Loucy (cell line): Measurements from ENCODE around the gene LTK.

ENCODE experiments used
- H2AFZ ChIP-seq: fragments of 200-600 bp; sonication (generic); 2 replicates; pipeline ENCODE4 v1.6.0; 2016; ENCODE audit warnings: antibody characterized with exemption, mild to moderate bottlenecking, low read length, moderate library complexity
- H3F3A ChIP-seq: fragments of 200-600 bp; 2 replicates; pipeline ENCODE4 v1.6.0; 2016; ENCODE audit warnings: antibody characterized with exemption, low read depth, mild to moderate bottlenecking
- H3K27me3 ChIP-seq: fragments of 200-600 bp; sonication (generic); 2 replicates; pipeline ENCODE4 v1.6.1; 2014; ENCODE audit warnings: low read length, mild to moderate bottlenecking; ENCODE audit not compliant: insufficient read depth, poor library complexity, severe bottlenecking
- H3K36me3 ChIP-seq: fragments of 200-600 bp; sonication (generic); 2 replicates; pipeline ENCODE4 v1.6.1; 2016; ENCODE audit warnings: low read length; ENCODE audit not compliant: insufficient read depth
- H3K4me1 ChIP-seq: fragments of 200-600 bp; sonication (generic); 2 replicates; pipeline ENCODE4 v1.5.1; 2014; ENCODE audit warnings: low read length, mild to moderate bottlenecking; ENCODE audit not compliant: insufficient read depth, poor library complexity, severe bottlenecking
- H3K4me2 ChIP-seq: fragments of 200-600 bp; sonication (generic); 2 replicates; pipeline ENCODE4 v1.6.0; 2014; ENCODE audit warnings: antibody characterized with exemption, low read length, low read depth, mild to moderate bottlenecking; ENCODE audit not compliant: poor library complexity, severe bottlenecking
- H3K4me3 ChIP-seq: fragments of 200-600 bp; sonication (generic); 2 replicates; pipeline ENCODE4 v1.5.1; 2014; ENCODE audit warnings: low read length, mild to moderate bottlenecking, mixed read lengths; ENCODE audit not compliant: poor library complexity, severe bottlenecking
- H3K79me2 ChIP-seq: fragments of 200-600 bp; sonication (generic); 2 replicates; pipeline ENCODE4 v1.6.1; 2014; ENCODE audit warnings: low read length; ENCODE audit not compliant: insufficient read depth
- H3K9ac ChIP-seq: fragments of 200-600 bp; sonication (generic); 2 replicates; pipeline ENCODE4 v1.6.0; 2014; ENCODE audit warnings: mild to moderate bottlenecking, low read depth, low read length, moderate library complexity; ENCODE audit not compliant: poor library complexity, severe bottlenecking
- H3K9me2 ChIP-seq: fragments of 200-600 bp; sonication (generic); replicated peaks from 2 replicates; pipeline ENCODE4 v1.6.1; 2016; ENCODE audit warnings: low read depth, low read length, mixed read lengths
- H3K9me3 ChIP-seq: fragments of 200-600 bp; sonication (generic); 2 replicates; pipeline ENCODE4 v1.6.1; 2014; ENCODE audit warnings: mild to moderate bottlenecking, antibody characterized with exemption, low read length, low read depth; ENCODE audit not compliant: insufficient read depth
- H4K20me1 ChIP-seq: fragments of 200-600 bp; sonication (generic); 2 replicates; pipeline ENCODE4 v1.6.0; 2014; ENCODE audit warnings: antibody characterized with exemption, low read length, mild to moderate bottlenecking; ENCODE audit not compliant: insufficient read depth, poor library complexity, severe bottlenecking
- CTCF ChIP-seq: fragments of 200-600 bp; sonication (generic); conservative IDR thresholded peaks from 2 replicates; pipeline ENCODE4 v1.5.1; 2014; ENCODE audit warnings: mild to moderate bottlenecking, antibody characterized with exemption, low read length
- EZH2phosphoT487 ChIP-seq: fragments of 200-600 bp; IDR thresholded peaks from 2 replicates; pipeline ENCODE4 v1.6.1; 2018; ENCODE audit warnings: antibody characterized with exemption, mild to moderate bottlenecking, moderate library complexity, borderline replicate concordance

Gene LTK

GRCh38 chr15:41484937-41485625, 28.5 kb downstream of the LTK start:
- Histone ChIP-seq H3K9ac (no peak overlapping the region), H3K4me1 (peaks cover 5% of the 10 kb centered on the region), H3K9me3 (no peaks in the 10 kb centered on the region), H3K4me3 (no peak overlapping the region), H4K20me1 (no peaks in the 10 kb centered on the region), H2AFZ (no peak overlapping the region), H3K79me2 (no peaks in the 10 kb centered on the region), H3F3A (no peaks in the 10 kb centered on the region; the same call in 1 of the 2 replicates), H3K27me3 (no peaks in the 10 kb centered on the region), H3K36me3 (peaks cover 30% of the 10 kb centered on the region; the same call in 1 of the 2 replicates), H3K4me2 (no peak overlapping the region), H3K9me2 (no peaks in the 10 kb centered on the region)
- TF ChIP-seq CTCF (no peak), EZH2phosphoT487 (no peak)

GRCh38 chr15:41483519-41483918, 30.1 kb downstream of the LTK start:
- Histone ChIP-seq H3K4me1 (no peaks in the 10 kb centered on the region), H3K9ac (no peak overlapping the region), H3K27me3 (no peaks in the 10 kb centered on the region), H3K9me2 (no peaks in the 10 kb centered on the region), H3K36me3 (peaks cover 46% of the 10 kb centered on the region; the same call in 1 of the 2 replicates), H3K4me2 (no peak overlapping the region), H4K20me1 (no peaks in the 10 kb centered on the region), H3F3A (no peaks in the 10 kb centered on the region; the same call in 1 of the 2 replicates), H3K4me3 (no peak overlapping the region), H3K9me3 (no peaks in the 10 kb centered on the region), H3K79me2 (no peaks in the 10 kb centered on the region), H2AFZ (no peak overlapping the region)
- TF ChIP-seq CTCF (no peak), EZH2phosphoT487 (no peak)

- H3K36me3 ChIP-seq = peaks cover 49% of the 10 kb centered on the region; the same call in 1 of the 2 replicates
These were observed 30.5 kb downstream of the LTK start for GRCh38 chr15:41483115-41483514.

More at GRCh38 chr15:41483115-41483514, 30.5 kb downstream of the LTK start:
- no peaks in the 10 kb centered on the region; the same call in 1 of the 2 replicates for H3F3A ChIP-seq
- H3K9ac ChIP-seq = no peak overlapping the region
- no peaks in the 10 kb centered on the region for H3K27me3 ChIP-seq
- no peaks in the 10 kb centered on the region for H3K9me3 ChIP-seq
- no peaks in the 10 kb centered on the region for H3K79me2 ChIP-seq
- H3K4me2 ChIP-seq = no peak overlapping the region
- H3K4me1 ChIP-seq = no peaks in the 10 kb centered on the region
- H2AFZ ChIP-seq = no peak overlapping the region
- H3K9me2 ChIP-seq = no peaks in the 10 kb centered on the region
- TF ChIP-seq EZH2phosphoT487 (no peak), CTCF (no peak)
- H4K20me1 ChIP-seq = no peaks in the 10 kb centered on the region
- H3K4me3 ChIP-seq = no peak overlapping the region
